Ishikawa (cell line): ENCODE data around the gene CATSPERZ.

ENCODE experiments used
- CEBPB ChIP-seq: IDR thresholded peaks from 2 replicates; pipeline ENCODE4 v1.6.1; 2012
- CREB1 ChIP-seq: IDR thresholded peaks from 2 replicates; pipeline ENCODE4 v1.6.1; 2012; ENCODE audit warnings: low read depth
- EP300 ChIP-seq: IDR thresholded peaks from 2 replicates; pipeline ENCODE4 v1.6.1; 2012; ENCODE audit warnings: borderline replicate concordance
- FOXM1 ChIP-seq: IDR thresholded peaks from 2 replicates; pipeline ENCODE4 v1.6.1; 2012; ENCODE audit warnings: low read depth, borderline replicate concordance
- MAX ChIP-seq: IDR thresholded peaks from 2 replicates; pipeline ENCODE4 v1.6.1; 2012
- TEAD4 ChIP-seq: IDR thresholded peaks from 2 replicates; pipeline ENCODE4 v1.6.1; 2012
- TF ChIP-seq, protein P1 (sequence below): IDR thresholded peaks from 2 replicates; pipeline ENCODE4 v1.6.1; 2012; ENCODE audit warnings: low read depth, mild to moderate bottlenecking

DNA sequence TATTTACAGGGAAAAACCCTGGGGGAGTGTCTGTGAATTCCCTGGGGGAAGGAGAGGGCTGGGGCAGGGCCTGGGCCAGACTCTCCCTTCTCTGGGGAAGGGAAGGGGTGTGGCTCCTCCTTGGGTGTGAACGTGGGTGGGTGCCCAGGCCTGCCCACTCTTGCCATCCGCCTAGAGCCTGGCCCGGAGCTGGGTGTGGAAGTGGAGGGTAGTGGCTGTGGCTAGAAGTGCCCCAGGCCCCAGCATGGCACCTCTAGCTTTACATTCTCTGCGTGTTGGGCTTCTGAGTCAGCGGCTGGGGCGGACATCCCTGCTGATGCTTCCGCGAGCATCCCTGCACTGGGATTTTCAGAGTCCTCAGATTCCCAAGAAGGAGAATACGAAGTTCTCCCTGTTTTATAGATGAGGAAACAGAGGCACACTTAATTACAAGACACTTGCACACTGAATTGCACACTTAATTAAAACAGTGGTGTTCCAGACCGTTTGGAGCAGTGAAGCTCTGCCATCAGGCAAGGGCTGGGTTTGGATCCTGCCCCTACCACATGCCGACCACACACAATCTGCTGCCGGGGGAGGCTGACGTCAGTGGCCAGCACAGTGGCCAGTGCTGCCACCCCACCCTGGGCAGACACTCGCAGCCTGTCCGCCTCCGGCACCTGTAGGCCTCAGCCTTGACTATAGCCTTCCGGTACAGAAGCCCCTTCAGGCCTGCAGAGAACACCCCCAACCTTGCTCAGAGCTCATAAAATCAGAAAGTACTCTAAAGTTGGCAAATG is 23.3 kb upstream of the CATSPERZ start:
- TF ChIP-seq TEAD4 (no peak), CEBPB (no peak), FOXM1 (no peak), EP300 (no peak), CREB1 (no peak), MAX (no peak)
- TF ChIP-seq, protein P1, sequence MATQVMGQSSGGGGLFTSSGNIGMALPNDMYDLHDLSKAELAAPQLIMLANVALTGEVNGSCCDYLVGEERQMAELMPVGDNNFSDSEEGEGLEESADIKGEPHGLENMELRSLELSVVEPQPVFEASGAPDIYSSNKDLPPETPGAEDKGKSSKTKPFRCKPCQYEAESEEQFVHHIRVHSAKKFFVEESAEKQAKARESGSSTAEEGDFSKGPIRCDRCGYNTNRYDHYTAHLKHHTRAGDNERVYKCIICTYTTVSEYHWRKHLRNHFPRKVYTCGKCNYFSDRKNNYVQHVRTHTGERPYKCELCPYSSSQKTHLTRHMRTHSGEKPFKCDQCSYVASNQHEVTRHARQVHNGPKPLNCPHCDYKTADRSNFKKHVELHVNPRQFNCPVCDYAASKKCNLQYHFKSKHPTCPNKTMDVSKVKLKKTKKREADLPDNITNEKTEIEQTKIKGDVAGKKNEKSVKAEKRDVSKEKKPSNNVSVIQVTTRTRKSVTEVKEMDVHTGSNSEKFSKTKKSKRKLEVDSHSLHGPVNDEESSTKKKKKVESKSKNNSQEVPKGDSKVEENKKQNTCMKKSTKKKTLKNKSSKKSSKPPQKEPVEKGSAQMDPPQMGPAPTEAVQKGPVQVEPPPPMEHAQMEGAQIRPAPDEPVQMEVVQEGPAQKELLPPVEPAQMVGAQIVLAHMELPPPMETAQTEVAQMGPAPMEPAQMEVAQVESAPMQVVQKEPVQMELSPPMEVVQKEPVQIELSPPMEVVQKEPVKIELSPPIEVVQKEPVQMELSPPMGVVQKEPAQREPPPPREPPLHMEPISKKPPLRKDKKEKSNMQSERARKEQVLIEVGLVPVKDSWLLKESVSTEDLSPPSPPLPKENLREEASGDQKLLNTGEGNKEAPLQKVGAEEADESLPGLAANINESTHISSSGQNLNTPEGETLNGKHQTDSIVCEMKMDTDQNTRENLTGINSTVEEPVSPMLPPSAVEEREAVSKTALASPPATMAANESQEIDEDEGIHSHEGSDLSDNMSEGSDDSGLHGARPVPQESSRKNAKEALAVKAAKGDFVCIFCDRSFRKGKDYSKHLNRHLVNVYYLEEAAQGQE = no peak
